SU-DHL-6 (cell line): ENCODE results near the gene ZNF669.
"Not testable (repeated sequence)": the region's sequence is repeated elsewhere in the genome, so short reads cannot be mapped to it uniquely, and the experiment has no call there.

ENCODE experiments used
- EZH2phosphoT487 ChIP-seq: fragments of 200-600 bp; sonication (generic), shearing (Covaris generic); conservative IDR thresholded peaks from 2 replicates; pipeline ENCODE4 v1.6.1; 2018; ENCODE audit warnings: mild to moderate bottlenecking, antibody characterized with exemption, low read length, moderate library complexity, mixed read lengths
- TF ChIP-seq, protein P1 (sequence below): fragments of 200-600 bp; sonication (generic); IDR thresholded peaks from one replicate; pipeline ENCODE4 v1.5.1; 2017; ENCODE audit warnings: antibody characterized with exemption, mild to moderate bottlenecking, low read length, moderate library complexity; ENCODE audit not compliant: insufficient read depth, poor library complexity, severe bottlenecking

DNA sequence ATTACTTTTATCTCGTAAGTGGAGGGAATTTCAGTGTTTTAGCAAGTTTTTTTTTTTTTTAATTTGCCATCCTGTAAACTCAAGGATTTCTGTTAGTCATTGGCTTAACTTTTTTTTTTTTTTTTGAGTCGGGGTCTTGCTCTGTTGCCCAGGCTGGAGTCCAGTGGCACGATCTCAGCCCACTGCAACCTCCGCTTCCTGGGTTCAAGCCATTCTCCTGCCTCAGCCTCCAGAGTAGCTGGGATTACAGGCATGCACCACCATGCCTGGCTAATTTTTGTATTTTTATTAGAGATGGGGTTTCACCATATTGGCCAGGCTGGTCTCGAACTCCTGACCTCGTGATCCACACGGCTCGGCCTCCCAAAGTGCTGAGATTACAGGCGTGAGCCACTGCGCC is 43.0 kb upstream of the ZNF669 start:
- TF ChIP-seq EZH2phosphoT487, result not testable (repeated sequence)
- TF ChIP-seq, protein P1, sequence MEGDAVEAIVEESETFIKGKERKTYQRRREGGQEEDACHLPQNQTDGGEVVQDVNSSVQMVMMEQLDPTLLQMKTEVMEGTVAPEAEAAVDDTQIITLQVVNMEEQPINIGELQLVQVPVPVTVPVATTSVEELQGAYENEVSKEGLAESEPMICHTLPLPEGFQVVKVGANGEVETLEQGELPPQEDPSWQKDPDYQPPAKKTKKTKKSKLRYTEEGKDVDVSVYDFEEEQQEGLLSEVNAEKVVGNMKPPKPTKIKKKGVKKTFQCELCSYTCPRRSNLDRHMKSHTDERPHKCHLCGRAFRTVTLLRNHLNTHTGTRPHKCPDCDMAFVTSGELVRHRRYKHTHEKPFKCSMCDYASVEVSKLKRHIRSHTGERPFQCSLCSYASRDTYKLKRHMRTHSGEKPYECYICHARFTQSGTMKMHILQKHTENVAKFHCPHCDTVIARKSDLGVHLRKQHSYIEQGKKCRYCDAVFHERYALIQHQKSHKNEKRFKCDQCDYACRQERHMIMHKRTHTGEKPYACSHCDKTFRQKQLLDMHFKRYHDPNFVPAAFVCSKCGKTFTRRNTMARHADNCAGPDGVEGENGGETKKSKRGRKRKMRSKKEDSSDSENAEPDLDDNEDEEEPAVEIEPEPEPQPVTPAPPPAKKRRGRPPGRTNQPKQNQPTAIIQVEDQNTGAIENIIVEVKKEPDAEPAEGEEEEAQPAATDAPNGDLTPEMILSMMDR, result not testable (repeated sequence)
